ENCODE data around the gene WBP2.

WBP2 gene

GRCh38 chr17:75843577-75844529 lies 11.3 kb downstream of the WBP2 start, which contains the start of gene UNC13D:
UNC13D (minus strand) TSS chr17:75844404; CDS start chr17:75844337, 67 bp downstream.
- DNase-seq, result peak; percentile 66

- peak; percentile 31 for DNase-seq
These were observed 12.1 kb downstream of the WBP2 start for GRCh38 chr17:75842963-75843576.

- DNase-seq, result no peak
These were observed 12.7 kb downstream of the WBP2 start for GRCh38 chr17:75842411-75842810.

GRCh38 chr17:75840799-75841164 lies 14.4 kb downstream of the WBP2 start:
- no peak for DNase-seq

GRCh38 chr17:75839942-75840798 lies 15.0 kb downstream of the WBP2 start:
- DNase-seq, result no peak

- DNase-seq, result no peak
These were observed 16.7 kb downstream of the WBP2 start for GRCh38 chr17:75838410-75838809.

- DNase-seq, result no peak
These were observed 17.2 kb downstream of the WBP2 start for GRCh38 chr17:75837899-75838298.

- no peak for DNase-seq
These were observed 18.5 kb downstream of the WBP2 start for GRCh38 chr17:75836605-75837004.

GRCh38 chr17:75835654-75835987 lies 19.5 kb downstream of the WBP2 start:
- DNase-seq, result no peak

- no peak for DNase-seq
These were observed 20.0 kb downstream of the WBP2 start for GRCh38 chr17:75834928-75835653.

- DNase-seq, result no peak
These were observed 20.7 kb downstream of the WBP2 start for GRCh38 chr17:75834279-75834920.

GRCh38 chr17:75832652-75833400 lies 22.3 kb downstream of the WBP2 start:
- no peak for DNase-seq

- peak; percentile 64 for DNase-seq
These were observed 22.9 kb downstream of the WBP2 start for GRCh38 chr17:75832164-75832651.

- no peak for DNase-seq
These were observed 24.0 kb downstream of the WBP2 start for GRCh38 chr17:75831032-75831571.

- DNase-seq, result no peak
These were observed 24.7 kb downstream of the WBP2 start for GRCh38 chr17:75830164-75831031.

GRCh38 chr17:75829747-75830146 lies 25.4 kb downstream of the WBP2 start:
- DNase-seq, result no peak

- no peak for DNase-seq
These were observed 26.4 kb downstream of the WBP2 start for GRCh38 chr17:75828741-75829140.

- DNase-seq, result peak; percentile 27
These were observed 27.1 kb downstream of the WBP2 start for GRCh38 chr17:75828076-75828400.

GRCh38 chr17:75827308-75828075 lies 27.6 kb downstream of the WBP2 start:
- DNase-seq, result peak; percentile 68

Measured in CD4-positive, alpha-beta T cell treated with Interleukin-15 for 1 hour (primary cell).